ENCODE data around the gene TNFRSF12A.
"Not testable (repeated sequence)": the region's sequence is repeated elsewhere in the genome, so short reads cannot be mapped to it uniquely, and the experiment has no call there.

The TNFRSF12A gene

GRCh38 chr16:3054965-3055733 is 35.0 kb downstream of the TNFRSF12A start:
- Histone ChIP-seq H3K36me3 (replicated peaks) (no peaks in the 10 kb centered on the region), H3K27ac (no peak overlapping the region), H3K27me3 (replicated peaks) (no peaks in the 10 kb centered on the region), H3K4me3 (ENCODE audit: low read depth, low read length) (no peak overlapping the region)
- in situ Hi-C loops (cut with HindIII; ENCODE audit: low pct_ligation_motif_present, low sequenced_read_pairs) = no loop called here
- TF ChIP-seq, protein P1, sequence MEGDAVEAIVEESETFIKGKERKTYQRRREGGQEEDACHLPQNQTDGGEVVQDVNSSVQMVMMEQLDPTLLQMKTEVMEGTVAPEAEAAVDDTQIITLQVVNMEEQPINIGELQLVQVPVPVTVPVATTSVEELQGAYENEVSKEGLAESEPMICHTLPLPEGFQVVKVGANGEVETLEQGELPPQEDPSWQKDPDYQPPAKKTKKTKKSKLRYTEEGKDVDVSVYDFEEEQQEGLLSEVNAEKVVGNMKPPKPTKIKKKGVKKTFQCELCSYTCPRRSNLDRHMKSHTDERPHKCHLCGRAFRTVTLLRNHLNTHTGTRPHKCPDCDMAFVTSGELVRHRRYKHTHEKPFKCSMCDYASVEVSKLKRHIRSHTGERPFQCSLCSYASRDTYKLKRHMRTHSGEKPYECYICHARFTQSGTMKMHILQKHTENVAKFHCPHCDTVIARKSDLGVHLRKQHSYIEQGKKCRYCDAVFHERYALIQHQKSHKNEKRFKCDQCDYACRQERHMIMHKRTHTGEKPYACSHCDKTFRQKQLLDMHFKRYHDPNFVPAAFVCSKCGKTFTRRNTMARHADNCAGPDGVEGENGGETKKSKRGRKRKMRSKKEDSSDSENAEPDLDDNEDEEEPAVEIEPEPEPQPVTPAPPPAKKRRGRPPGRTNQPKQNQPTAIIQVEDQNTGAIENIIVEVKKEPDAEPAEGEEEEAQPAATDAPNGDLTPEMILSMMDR (IDR thresholded peaks at IDR 0.05; ENCODE audit: low read depth, low read length, missing control alignments) = no peak
- DNase-seq = no peak

DNA sequence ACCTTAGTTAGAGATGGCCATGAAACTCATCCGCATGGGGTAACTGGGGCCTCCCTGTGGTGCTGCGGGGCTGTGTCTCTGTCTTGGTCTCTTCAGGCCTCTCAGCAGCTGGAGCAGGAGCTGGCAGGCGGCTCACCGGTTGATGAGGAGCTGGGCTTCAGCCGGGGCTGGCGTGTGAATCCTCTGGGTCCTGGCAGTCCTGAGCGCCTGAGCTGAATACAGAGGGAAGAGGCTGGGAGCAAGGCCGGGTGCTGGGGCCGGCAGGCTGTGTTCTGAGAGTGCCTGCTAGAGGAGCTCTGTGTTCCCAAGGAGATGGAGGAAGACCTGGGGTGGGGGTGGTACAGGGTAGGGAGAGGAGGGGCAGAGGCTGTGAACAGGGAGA is 35.6 kb downstream of the TNFRSF12A start:
- H3K4me3 ChIP-seq (ENCODE audit: low read depth, low read length); in situ Hi-C loops (cut with HindIII; ENCODE audit: low pct_ligation_motif_present, low sequenced_read_pairs); DNase-seq; H3K36me3 ChIP-seq (replicated peaks); H3K27me3 ChIP-seq (replicated peaks); H3K27ac ChIP-seq: not testable (repeated sequence)

GRCh38 chr16:3056336-3057180 is 36.4 kb downstream of the TNFRSF12A start:
- in situ Hi-C loops (cut with HindIII; ENCODE audit: low pct_ligation_motif_present, low sequenced_read_pairs) = no loop called here
- no peaks in the 10 kb centered on the region for H3K36me3 ChIP-seq (replicated peaks)
- no peak overlapping the region for H3K27ac ChIP-seq
- no peaks in the 10 kb centered on the region for H3K27me3 ChIP-seq (replicated peaks)
- H3K4me3 ChIP-seq (ENCODE audit: low read depth, low read length) = no peak overlapping the region
- DNase-seq = no peak
- TF ChIP-seq, protein P1 (IDR thresholded peaks at IDR 0.05; ENCODE audit: low read depth, low read length, missing control alignments) = no peak

DNA sequence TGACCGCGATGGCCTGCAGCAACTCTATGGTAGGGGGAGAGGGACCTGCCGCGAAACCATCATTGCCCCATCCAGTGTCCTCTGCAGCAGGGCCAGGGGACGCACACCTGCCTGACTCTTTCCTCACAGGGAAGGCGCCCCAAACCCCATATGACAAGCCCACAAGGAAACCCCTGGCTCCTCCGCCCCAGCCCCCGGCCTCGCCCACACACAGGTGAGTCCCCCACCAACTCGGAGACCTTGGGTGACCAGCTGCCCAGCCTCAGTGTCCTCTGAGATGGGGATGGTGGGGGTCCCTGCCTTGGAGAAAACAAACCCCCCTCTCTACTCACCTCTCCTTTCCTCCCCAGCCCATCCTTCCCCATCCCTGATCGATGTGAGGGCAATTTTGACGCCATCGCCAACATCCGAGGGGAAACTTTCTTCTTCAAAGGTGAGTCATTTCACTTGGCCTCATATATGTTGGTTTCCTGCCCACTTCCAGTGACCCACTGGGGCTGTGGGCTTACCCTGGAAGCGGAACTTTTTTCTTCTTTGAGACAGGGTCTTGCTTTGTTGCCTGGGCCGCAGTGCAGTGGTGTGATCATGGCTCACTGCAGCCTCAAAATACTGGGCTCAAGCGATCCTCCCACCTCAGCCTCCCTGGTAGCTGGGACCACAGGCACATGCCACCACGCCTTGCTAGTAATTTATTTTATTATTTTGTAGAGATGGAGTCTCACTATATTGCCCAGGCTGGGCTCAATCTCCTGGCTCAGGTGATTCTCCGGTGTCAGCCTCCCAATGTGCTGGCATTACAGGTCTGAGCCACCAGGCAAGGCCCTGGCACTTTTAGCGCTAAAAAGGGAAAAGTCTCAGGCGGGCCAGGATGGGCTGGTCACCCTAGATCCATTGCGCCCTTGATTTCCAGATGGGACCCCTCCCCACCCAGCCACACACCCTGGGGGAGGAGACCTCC is 37.3 kb downstream of the TNFRSF12A start:
- Histone ChIP-seq H3K27me3 (replicated peaks) (no peaks in the 10 kb centered on the region), H3K36me3 (replicated peaks) (no peaks in the 10 kb centered on the region), H3K27ac (no peak overlapping the region), H3K4me3 (ENCODE audit: low read depth, low read length) (peak overlapping the region; percentile 9)
- TF ChIP-seq, protein P1 (IDR thresholded peaks at IDR 0.05; ENCODE audit: low read depth, low read length, missing control alignments) = no peak
- in situ Hi-C loops (cut with HindIII; ENCODE audit: low pct_ligation_motif_present, low sequenced_read_pairs) = no loop called here
- DNase-seq = no peak

GRCh38 chr16:3058139-3059030 is 38.2 kb downstream of the TNFRSF12A start:
- Histone ChIP-seq H3K27ac (no peak overlapping the region), H3K27me3 (replicated peaks) (no peaks in the 10 kb centered on the region), H3K36me3 (replicated peaks) (no peaks in the 10 kb centered on the region), H3K4me3 (ENCODE audit: low read depth, low read length) (peak overlapping the region; percentile 80)
- no peak for DNase-seq
- TF ChIP-seq, protein P1 (IDR thresholded peaks at IDR 0.05; ENCODE audit: low read depth, low read length, missing control alignments) = peak; percentile 24
- in situ Hi-C loops (cut with HindIII; ENCODE audit: low pct_ligation_motif_present, low sequenced_read_pairs) = no loop called here
